Fibroblast of upper back skin (primary cell): Measurements from ENCODE around the gene GDPD4.

Experiments used
- DNase-seq: peaks from one replicate; pipeline ENCODE4 v3.0.0-alpha.2; 2013

GDPD4 gene

GRCh38 chr11:77233011-77233410 is 68.5 kb downstream of the GDPD4 start:
- no peak for DNase-seq

- DNase-seq, result no peak
These were observed 69.2 kb downstream of the GDPD4 start for GRCh38 chr11:77232242-77232641.

GRCh38 chr11:77231800-77232199 is 69.7 kb downstream of the GDPD4 start:
- no peak for DNase-seq

DNA sequence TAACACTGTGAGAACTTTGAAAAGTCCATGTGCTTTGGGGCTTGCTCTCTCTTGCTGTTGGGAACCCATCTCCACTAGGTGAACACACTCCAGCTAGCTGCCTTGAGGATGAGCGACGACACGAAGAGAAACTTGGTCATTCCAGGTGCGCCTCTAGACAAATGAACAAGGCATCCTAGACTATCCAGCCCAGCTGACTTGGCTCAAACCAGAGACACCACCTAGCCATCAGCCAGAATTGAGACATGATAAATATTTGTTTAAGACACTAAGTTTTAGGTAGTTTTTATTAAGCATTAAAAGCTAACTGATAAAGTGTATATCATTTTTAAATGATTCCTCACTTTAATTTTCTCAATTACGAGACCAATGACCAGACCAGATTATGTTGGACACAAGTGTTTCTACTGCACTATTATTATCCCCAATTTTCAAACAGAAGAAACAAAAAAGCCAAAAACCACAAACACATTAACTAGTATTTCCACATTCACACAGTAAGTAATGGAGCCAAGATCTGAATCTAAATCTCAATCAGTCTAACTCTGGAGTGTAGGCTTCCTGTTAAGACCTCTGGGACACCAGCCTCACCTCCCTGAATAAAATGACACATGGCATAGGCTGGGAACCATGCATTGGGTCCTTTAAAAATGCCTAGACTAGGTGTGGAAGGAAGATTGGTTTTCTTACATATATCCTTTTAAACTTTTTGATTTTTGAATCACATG is 70.4 kb downstream of the GDPD4 start:
- DNase-seq, result no peak

- no peak for DNase-seq
These were observed 77.7 kb downstream of the GDPD4 start for GRCh38 chr11:77223797-77224196.

GRCh38 chr11:77217156-77217555 is 84.3 kb downstream of the GDPD4 start:
- no peak for DNase-seq

GRCh38 chr11:77215106-77215505 is 86.4 kb downstream of the GDPD4 start:
- no peak for DNase-seq

- no peak for DNase-seq
These were observed 86.9 kb downstream of the GDPD4 start for GRCh38 chr11:77214557-77214956.

DNA sequence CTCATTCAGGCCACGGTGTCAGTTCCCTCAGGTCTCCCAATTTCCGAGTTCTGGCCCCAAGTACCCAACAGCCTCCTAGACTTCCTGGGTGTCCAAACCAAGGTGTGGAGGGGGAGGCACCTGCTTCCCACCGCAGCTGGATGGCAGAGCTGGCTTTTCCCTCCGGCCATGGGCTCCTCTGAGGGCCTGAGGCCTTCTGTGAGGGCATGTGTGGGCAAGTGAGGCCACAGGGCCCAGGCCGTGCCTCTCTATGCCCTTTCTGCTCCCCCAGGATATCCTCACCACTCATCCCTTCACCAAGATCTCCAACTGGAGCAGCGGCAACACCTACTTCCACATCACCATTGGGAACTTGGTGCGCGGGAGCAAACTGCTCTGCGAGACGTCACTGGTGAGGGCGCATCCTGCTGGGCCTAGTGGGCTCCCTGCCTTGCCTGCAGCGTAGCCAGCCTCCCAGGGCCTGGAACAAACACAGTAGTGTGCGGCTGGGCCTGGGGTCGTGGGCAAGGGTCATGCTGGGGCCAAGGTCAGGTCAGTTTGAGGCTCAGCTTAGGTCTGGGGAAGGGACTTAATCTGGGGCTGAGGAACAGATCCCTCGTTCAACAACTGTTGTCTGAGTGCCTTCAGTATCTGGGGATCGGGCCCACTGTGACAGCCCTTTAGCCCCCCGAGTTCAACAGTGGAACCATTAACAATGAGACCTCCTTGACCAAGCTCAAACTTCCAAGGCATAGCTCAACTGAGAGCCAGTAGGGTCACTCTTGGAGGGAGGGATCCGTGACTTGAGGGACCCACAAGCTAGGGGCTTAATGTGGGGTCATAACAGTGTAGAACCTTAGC is 87.7 kb downstream of the GDPD4 start:
- no peak for DNase-seq

GRCh38 chr11:77213029-77213579 is 88.4 kb downstream of the GDPD4 start:
- no peak for DNase-seq

- DNase-seq, result no peak
These were observed 89.0 kb downstream of the GDPD4 start for GRCh38 chr11:77212314-77213007.

GRCh38 chr11:77211594-77212251 is 89.8 kb downstream of the GDPD4 start:
- no peak for DNase-seq

- no peak for DNase-seq
These were observed 90.4 kb downstream of the GDPD4 start for GRCh38 chr11:77211040-77211451.

DNA sequence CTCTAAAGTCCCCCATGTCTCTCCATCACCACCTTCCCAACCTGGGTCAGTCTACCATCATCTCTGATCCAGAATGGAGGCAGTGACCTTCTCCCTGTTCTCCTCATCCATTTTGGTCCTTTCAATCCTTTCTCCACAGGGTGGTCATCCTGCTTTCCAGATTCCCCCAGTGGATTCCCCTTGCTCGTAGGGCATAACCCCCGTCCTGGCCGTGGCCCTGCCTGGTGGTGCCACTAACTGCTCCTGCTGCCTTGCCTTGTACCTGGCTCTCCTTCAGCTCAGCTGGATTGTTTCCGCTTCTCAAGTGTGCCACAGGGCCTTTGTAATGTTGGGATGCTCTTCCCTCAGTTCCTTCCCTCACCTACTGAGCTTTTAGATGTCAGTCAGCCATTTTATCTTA is 91.8 kb downstream of the GDPD4 start:
- DNase-seq, result no peak

GRCh38 chr11:77208535-77208934 is 93.0 kb downstream of the GDPD4 start:
- no peak for DNase-seq

DNA sequence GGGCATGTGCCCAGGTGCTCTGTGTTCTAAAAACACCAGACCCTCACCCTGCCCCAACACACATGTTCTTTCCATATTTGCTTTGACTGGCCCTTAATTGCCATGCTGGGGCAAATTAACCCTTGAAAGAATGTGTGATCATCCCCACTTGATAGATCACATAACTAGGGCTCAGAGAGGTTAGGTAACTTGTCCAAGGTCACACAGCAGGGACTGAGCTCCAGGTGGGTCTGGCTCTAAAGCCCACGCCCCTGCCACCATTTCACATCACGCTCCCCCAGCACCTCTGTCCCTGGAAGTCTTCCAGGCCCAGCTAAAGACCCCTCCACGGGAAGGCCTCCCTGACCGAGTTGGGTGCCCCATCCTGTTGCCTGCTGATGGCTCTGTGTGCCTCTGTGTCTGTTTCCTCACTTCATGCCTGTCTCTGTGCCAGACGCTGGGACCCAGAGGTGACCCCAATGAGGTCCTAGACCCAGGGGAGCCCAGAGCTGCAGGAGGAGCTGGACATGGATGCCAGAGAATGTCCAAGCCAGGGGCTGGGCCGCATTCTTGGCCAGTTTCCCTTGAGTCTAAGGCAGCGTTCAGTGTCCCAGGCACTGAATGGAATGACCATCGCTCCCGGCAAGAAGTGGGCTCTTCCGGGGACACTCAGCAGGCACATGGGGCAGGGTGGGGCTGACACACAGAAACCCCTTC is 93.7 kb downstream of the GDPD4 start:
- DNase-seq, result no peak

- no peak for DNase-seq
These were observed 94.4 kb downstream of the GDPD4 start for GRCh38 chr11:77207019-77207485.

DNA sequence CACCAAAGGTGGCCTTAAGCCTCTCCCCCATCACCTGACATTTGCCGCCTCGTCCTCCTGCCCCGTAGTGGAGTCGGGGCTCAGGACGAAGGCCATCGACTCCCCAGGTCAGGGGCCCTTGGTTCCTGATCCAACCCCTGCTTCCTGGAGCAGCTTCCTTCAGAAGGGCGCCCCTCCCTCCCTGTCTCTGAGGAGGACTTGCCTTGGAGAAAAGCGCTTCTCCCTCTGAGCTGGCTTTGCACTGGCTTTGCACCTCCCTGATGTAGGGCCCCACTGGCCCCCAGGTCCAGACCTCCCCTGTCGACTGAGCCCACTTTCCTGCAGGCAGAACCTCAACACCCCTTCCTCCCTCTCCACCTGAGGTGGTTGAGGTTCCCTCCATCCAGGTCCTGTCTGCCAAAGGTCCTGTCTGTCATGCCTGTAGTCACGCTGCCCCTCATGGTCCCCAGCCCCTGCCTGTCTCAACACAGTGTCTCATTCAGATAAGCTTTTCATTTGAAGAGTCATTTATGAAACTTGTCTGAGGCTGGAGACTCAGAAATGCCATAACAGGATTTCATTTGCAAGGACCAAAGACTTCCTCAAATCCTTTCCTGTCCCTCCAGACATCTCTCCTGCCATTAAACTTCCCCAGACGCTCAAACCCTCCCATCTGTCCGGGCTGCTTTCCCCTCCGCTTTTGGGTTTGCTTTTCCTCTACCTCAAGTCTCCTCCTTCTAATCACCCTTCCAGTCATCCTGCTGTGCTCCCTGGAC is 95.0 kb downstream of the GDPD4 start:
- no peak for DNase-seq

- no peak for DNase-seq
These were observed 95.8 kb downstream of the GDPD4 start for GRCh38 chr11:77205467-77206263.

DNA sequence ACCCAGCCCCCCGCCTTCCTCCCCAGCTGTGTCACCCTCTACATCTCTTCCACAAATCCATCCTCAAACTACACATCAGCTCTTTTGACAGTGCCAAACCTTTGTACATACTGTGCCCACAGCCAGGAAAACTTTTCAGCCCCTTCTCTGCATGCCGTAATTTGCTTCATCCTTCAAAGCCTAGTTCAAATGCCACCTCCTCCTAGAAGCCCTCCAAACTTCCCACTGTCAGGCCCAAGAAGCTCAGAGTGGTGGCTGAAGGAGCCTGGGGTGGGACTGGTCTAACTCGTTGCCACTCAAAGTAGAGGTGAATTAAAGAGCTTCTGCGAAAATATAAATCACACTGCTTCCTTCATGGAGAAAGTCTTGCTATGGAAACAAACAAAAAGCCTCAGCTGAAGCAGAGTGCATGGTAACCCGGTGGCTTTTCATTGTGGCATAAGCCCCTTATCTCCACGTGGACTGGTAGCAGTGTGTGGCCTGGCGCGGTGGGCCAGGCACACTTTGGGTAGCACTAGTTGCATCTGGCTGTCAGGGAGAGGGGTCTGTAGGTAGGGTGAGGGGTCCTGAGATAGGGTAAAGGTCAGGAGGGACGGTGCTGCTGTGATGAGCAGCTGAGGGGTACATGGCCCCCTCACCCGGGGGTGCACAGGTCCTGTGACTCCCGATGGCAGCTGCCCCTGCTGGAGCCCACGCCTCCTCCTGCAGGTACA is 96.6 kb downstream of the GDPD4 start:
- DNase-seq, result no peak
